ENCODE measurements around the gene AK5.
A peak's percentile ranks its signal among the peaks of the same experiment; 100 is the strongest.

AK5 gene

GRCh38 chr1:77316966-77317365, 35.1 kb downstream of the AK5 start:
- Histone ChIP-seq H3K27me3 (ENCODE audit: insufficient read depth, poor library complexity, severe bottlenecking) (no peaks in the 10 kb centered on the region), H3K4me3 (ENCODE audit: severe bottlenecking) (no peak overlapping the region), H3K36me3 (ENCODE audit: low read depth) (no peaks in the 10 kb centered on the region), H3K9me3 (ENCODE audit: severe bottlenecking) (no peaks in the 10 kb centered on the region), H3K4me1 (ENCODE audit: insufficient read depth, poor library complexity, severe bottlenecking) (peaks cover 5% of the 10 kb centered on the region), H3K27ac (ENCODE audit: poor library complexity, severe bottlenecking) (no peak overlapping the region)
- no peak for TF ChIP-seq CTCF (IDR thresholded peaks at IDR 0.05; ENCODE audit: poor library complexity, severe bottlenecking)
- no peak for DNase-seq (ENCODE audit: low spot score)
- no peak for ATAC-seq (ENCODE audit: low read depth)

DNA sequence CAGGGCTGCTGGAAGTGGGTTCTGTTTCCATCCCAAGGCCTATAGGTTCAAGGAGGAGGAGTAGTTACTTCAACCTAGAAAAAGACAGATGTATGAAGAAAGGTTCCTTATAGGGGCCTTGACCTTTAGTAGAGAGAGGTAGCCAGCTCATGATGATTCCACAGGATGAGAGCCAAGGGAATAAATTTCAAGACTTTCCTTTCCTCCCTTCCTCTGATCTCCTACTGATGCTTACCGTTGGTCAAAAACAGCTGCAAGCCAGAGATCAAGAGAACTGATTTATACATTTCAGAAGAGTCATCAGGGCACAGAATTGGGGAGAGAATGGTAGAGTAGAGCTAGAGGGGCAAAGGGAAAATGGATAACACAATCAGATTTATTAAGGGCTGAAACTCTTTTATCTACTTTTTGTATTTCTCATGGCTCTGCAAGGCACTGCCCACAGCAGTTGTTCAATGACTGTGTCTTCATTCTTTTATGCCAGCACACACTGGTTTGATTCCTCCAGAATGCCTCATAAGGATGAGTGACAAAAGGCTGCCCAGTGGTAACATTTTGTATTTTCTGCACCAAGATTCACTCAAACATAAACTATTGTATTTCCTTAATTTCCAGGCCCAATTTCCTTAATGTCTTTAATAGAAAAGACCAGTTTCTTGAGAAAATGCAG, 37.4 kb downstream of the AK5 start:
- Histone ChIP-seq H3K9me3 (ENCODE audit: severe bottlenecking) (no peaks in the 10 kb centered on the region), H3K27ac (ENCODE audit: poor library complexity, severe bottlenecking) (no peak overlapping the region), H3K36me3 (ENCODE audit: low read depth) (no peaks in the 10 kb centered on the region), H3K27me3 (ENCODE audit: insufficient read depth, poor library complexity, severe bottlenecking) (no peaks in the 10 kb centered on the region), H3K4me3 (ENCODE audit: severe bottlenecking) (no peak overlapping the region), H3K4me1 (ENCODE audit: insufficient read depth, poor library complexity, severe bottlenecking) (peaks cover 14% of the 10 kb centered on the region)
- no peak for TF ChIP-seq CTCF (IDR thresholded peaks at IDR 0.05; ENCODE audit: poor library complexity, severe bottlenecking)
- DNase-seq (ENCODE audit: low spot score) (no peak), ATAC-seq (ENCODE audit: low read depth) (no peak)

GRCh38 chr1:77322061-77322900, 40.5 kb downstream of the AK5 start:
- H3K36me3 ChIP-seq (ENCODE audit: low read depth) = no peaks in the 10 kb centered on the region
- H3K27me3 ChIP-seq (ENCODE audit: insufficient read depth, poor library complexity, severe bottlenecking) = no peaks in the 10 kb centered on the region
- peak overlapping the region; percentile 69 for H3K27ac ChIP-seq (ENCODE audit: poor library complexity, severe bottlenecking)
- no peaks in the 10 kb centered on the region for H3K9me3 ChIP-seq (ENCODE audit: severe bottlenecking)
- ATAC-seq (ENCODE audit: low read depth) = peak; percentile 98
- peak; percentile 69 for DNase-seq (ENCODE audit: low spot score)
- peaks cover 14% of the 10 kb centered on the region for H3K4me1 ChIP-seq (ENCODE audit: insufficient read depth, poor library complexity, severe bottlenecking)
- H3K4me3 ChIP-seq (ENCODE audit: severe bottlenecking) = no peak overlapping the region
- TF ChIP-seq CTCF (IDR thresholded peaks at IDR 0.05; ENCODE audit: poor library complexity, severe bottlenecking) = peak; percentile 9

- H3K27ac ChIP-seq (ENCODE audit: poor library complexity, severe bottlenecking) = no peak overlapping the region
- TF ChIP-seq CTCF (IDR thresholded peaks at IDR 0.05; ENCODE audit: poor library complexity, severe bottlenecking) = no peak
- ATAC-seq (ENCODE audit: low read depth) (no peak), DNase-seq (ENCODE audit: low spot score) (no peak)
- H3K9me3 ChIP-seq (ENCODE audit: severe bottlenecking) = no peaks in the 10 kb centered on the region
- H3K4me3 ChIP-seq (ENCODE audit: severe bottlenecking) = no peak overlapping the region
- no peaks in the 10 kb centered on the region for H3K27me3 ChIP-seq (ENCODE audit: insufficient read depth, poor library complexity, severe bottlenecking)
- H3K36me3 ChIP-seq (ENCODE audit: low read depth) = no peaks in the 10 kb centered on the region
- H3K4me1 ChIP-seq (ENCODE audit: insufficient read depth, poor library complexity, severe bottlenecking) = no peaks in the 10 kb centered on the region
Measured at GRCh38 chr1:77333501-77333900, 51.7 kb downstream of the AK5 start.

GRCh38 chr1:77336729-77337128, 54.9 kb downstream of the AK5 start:
- no peak for TF ChIP-seq CTCF (IDR thresholded peaks at IDR 0.05; ENCODE audit: poor library complexity, severe bottlenecking)
- ATAC-seq (ENCODE audit: low read depth) = no peak
- DNase-seq (ENCODE audit: low spot score) = no peak

More at GRCh38 chr1:77336729-77337128, 54.9 kb downstream of the AK5 start:
- Histone ChIP-seq H3K36me3 (ENCODE audit: low read depth) (no peaks in the 10 kb centered on the region), H3K9me3 (ENCODE audit: severe bottlenecking) (no peaks in the 10 kb centered on the region), H3K27me3 (ENCODE audit: insufficient read depth, poor library complexity, severe bottlenecking) (no peaks in the 10 kb centered on the region), H3K4me1 (ENCODE audit: insufficient read depth, poor library complexity, severe bottlenecking) (no peaks in the 10 kb centered on the region), H3K27ac (ENCODE audit: poor library complexity, severe bottlenecking) (no peak overlapping the region), H3K4me3 (ENCODE audit: severe bottlenecking) (no peak overlapping the region)

All from RWPE2 (cell line).